Measurements from ENCODE around the gene ROBO2. TPM values are rescaled to one million over a fixed set of nuclear protein-coding genes. Genes with fewer than 3 reads are reported as not detected.

Gene ROBO2
- polyA plus RNA-seq, 1 experiment: 16.3 TPM

- no peak for TF ChIP-seq CTCF (IDR thresholded peaks at IDR 0.05; ENCODE audit: low read depth, low read length)
- ChIA-PET POLR2A (no interaction called here), CTCF (no interaction called here)
- H3K9me3 ChIP-seq (ENCODE audit: control insufficient read depth, insufficient read depth, low read length): no peaks in the 10 kb centered on the region
- no peak for DNase-seq (ENCODE audit: low read depth, low spot score)
- no peaks in the 10 kb centered on the region for H3K27me3 ChIP-seq (ENCODE audit: control insufficient read depth, insufficient read depth, low read length)
- H3K4me3 ChIP-seq (ENCODE audit: low read depth, low read length): no peak overlapping the region
- no peak overlapping the region for H3K27ac ChIP-seq (ENCODE audit: low read depth, low read length)
Observed at GRCh38 chr3:77549034-77549433, 509.1 kb downstream of the ROBO2 start.

DNA sequence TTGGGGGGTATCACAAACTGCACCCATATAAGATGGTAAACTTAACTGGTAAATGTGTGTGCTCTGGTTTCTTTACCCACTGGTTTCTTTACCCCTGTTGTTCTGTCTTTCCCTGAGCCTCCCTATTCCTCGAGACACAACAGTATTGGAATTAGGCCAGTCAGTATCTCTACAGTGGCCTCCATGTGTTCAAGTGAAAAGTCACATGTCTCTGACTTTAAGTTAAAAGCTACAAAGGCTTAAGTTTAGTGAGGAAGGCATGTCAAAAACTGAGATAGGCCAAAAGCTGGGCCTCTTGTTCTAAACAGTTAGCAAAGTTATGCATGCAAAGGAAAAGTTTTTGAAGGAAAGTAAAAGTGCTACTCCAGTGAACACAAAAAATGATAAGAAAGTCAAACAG, 513.3 kb downstream of the ROBO2 start:
- Histone ChIP-seq H3K9me3 (ENCODE audit: control insufficient read depth, insufficient read depth, low read length) (no peaks in the 10 kb centered on the region), H3K27me3 (ENCODE audit: control insufficient read depth, insufficient read depth, low read length) (no peaks in the 10 kb centered on the region), H3K4me3 (ENCODE audit: low read depth, low read length) (no peak overlapping the region), H3K27ac (ENCODE audit: low read depth, low read length) (no peak overlapping the region)
- ChIA-PET CTCF (no interaction called here), POLR2A (no interaction called here)
- DNase-seq (ENCODE audit: low read depth, low spot score): no peak
- TF ChIP-seq CTCF (IDR thresholded peaks at IDR 0.05; ENCODE audit: low read depth, low read length): no peak

DNA sequence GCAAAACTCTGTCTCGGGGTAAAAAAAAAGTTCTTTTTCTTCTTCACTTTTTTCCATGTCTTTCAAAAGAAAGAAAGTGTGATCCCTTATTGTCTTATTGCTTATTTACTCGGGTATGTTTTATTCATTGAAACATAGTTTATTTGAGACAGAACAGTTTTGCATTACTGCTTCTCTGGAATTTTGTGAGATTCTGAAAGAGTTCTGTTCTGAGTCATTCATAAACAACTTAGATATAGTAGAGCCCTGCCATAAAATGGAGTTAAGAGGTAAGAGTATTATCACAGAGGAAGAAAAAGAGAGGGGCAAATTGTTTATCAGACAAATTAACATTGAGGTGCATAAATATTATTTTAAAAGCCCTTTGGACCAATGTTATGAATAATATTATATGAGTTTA, 522.2 kb downstream of the ROBO2 start:
- ChIA-PET POLR2A (no interaction called here), CTCF (no interaction called here)
- H3K4me3 ChIP-seq (ENCODE audit: low read depth, low read length): no peak overlapping the region
- no peaks in the 10 kb centered on the region for H3K27me3 ChIP-seq (ENCODE audit: control insufficient read depth, insufficient read depth, low read length)
- H3K9me3 ChIP-seq (ENCODE audit: control insufficient read depth, insufficient read depth, low read length): no peaks in the 10 kb centered on the region
- no peak for TF ChIP-seq CTCF (IDR thresholded peaks at IDR 0.05; ENCODE audit: low read depth, low read length)
- DNase-seq (ENCODE audit: low read depth, low spot score): no peak
- no peak overlapping the region for H3K27ac ChIP-seq (ENCODE audit: low read depth, low read length)

DNA sequence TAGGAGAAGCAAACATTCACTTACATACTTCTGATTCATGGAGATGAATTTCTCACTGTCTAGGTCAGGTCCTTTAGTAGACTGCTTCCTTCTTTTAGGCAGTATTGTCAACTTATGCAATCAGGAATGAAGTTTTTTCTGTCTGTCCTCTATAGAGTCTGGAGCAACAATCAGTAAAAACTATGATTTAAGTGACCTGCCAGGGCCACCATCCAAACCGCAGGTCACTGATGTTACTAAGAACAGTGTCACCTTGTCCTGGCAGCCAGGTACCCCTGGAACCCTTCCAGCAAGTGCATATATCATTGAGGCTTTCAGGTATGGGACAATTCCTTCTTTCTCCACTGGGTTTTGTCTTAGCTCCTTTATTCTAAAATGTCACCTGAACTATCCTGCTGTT, 523.1 kb downstream of the ROBO2 start:
- no peak for DNase-seq (ENCODE audit: low read depth, low spot score)
- ChIA-PET CTCF (interaction anchor here (1.2 kb wide), 1 partner anchor 1083 kb away, joined by 4 read pairs; no protein-coding TSS in a partner anchor), POLR2A (no interaction called here)
- Histone ChIP-seq H3K4me3 (ENCODE audit: low read depth, low read length) (no peak overlapping the region), H3K27ac (ENCODE audit: low read depth, low read length) (no peak overlapping the region), H3K27me3 (ENCODE audit: control insufficient read depth, insufficient read depth, low read length) (no peaks in the 10 kb centered on the region), H3K9me3 (ENCODE audit: control insufficient read depth, insufficient read depth, low read length) (no peaks in the 10 kb centered on the region)
- TF ChIP-seq CTCF (IDR thresholded peaks at IDR 0.05; ENCODE audit: low read depth, low read length): no peak

GRCh38 chr3:77566055-77566454, 526.2 kb downstream of the ROBO2 start:
- Histone ChIP-seq H3K27ac (ENCODE audit: low read depth, low read length) (no peak overlapping the region), H3K27me3 (ENCODE audit: control insufficient read depth, insufficient read depth, low read length) (no peaks in the 10 kb centered on the region), H3K4me3 (ENCODE audit: low read depth, low read length) (no peak overlapping the region), H3K9me3 (ENCODE audit: control insufficient read depth, insufficient read depth, low read length) (no peaks in the 10 kb centered on the region)
- no peak for TF ChIP-seq CTCF (IDR thresholded peaks at IDR 0.05; ENCODE audit: low read depth, low read length)
- ChIA-PET POLR2A (no interaction called here), CTCF (no interaction called here)
- no peak for DNase-seq (ENCODE audit: low read depth, low spot score)

Measured in AG04450 (cell line).